Neural progenitor cell (in vitro differentiated cells): ENCODE results near the gene TTC4.

ENCODE experiments used
- EZH2 ChIP-seq: fragments of 200-600 bp; sonication (generic); IDR thresholded peaks from 2 replicates; pipeline ENCODE4 v1.6.1; 2017; ENCODE audit warnings: antibody characterized with exemption, mild to moderate bottlenecking, moderate library complexity
- TF ChIP-seq, protein P1 (sequence below): fragments of 200-600 bp; sonication (generic); IDR thresholded peaks from 2 replicates; pipeline ENCODE4 v1.5.1; 2017; ENCODE audit warnings: antibody characterized with exemption, mild to moderate bottlenecking

DNA sequence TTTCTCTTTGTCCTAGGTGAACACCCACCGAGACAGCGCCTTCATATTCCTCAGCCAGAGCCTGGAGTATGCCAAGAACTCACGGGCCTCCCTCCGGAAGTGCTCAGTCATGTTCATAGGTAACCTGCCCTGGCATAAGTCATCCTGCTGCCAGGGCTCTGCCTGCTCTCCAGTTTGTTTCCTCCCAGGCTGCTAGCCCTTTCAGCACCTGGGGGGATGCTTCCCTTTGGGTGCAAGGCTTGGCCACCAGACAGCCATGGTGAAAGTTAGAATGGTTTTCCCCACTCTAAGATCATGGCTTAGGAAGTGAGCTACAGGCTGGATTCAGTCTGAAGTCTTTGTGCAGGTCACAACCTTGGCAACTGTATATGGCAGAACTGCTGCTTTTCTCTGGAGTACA, 9.2 kb upstream of the TTC4 start:
- TF ChIP-seq, protein P1, sequence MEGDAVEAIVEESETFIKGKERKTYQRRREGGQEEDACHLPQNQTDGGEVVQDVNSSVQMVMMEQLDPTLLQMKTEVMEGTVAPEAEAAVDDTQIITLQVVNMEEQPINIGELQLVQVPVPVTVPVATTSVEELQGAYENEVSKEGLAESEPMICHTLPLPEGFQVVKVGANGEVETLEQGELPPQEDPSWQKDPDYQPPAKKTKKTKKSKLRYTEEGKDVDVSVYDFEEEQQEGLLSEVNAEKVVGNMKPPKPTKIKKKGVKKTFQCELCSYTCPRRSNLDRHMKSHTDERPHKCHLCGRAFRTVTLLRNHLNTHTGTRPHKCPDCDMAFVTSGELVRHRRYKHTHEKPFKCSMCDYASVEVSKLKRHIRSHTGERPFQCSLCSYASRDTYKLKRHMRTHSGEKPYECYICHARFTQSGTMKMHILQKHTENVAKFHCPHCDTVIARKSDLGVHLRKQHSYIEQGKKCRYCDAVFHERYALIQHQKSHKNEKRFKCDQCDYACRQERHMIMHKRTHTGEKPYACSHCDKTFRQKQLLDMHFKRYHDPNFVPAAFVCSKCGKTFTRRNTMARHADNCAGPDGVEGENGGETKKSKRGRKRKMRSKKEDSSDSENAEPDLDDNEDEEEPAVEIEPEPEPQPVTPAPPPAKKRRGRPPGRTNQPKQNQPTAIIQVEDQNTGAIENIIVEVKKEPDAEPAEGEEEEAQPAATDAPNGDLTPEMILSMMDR = no peak
- no peak for TF ChIP-seq EZH2
